RWPE1 (cell line): Measurements from ENCODE around the gene ZNF133.
A peak's percentile ranks its signal among the peaks of the same experiment; 100 is the strongest.
"Not testable (repeated sequence)": the region's sequence is repeated elsewhere in the genome, so short reads cannot be mapped to it uniquely, and the experiment has no call there.

Experiments
- CTCF ChIA-PET: fragments of 350-600 bp; sonication (Branson Sonifier 250); formaldehyde crosslinking; extraction: SDS; loops from one replicate; lab custom pipeline; 2021; lab: Yijun Ruan, JAX
- POLR2A ChIA-PET: fragments of 400-600 bp; formaldehyde crosslinking; extraction: SDS; loops from one replicate; lab custom pipeline; 2020; ENCODE audit warnings: antibody characterized with exemption; ENCODE audit not compliant: low non-redundant PET; lab: Yijun Ruan, JAX
- DNase-seq: peaks from one replicate; pipeline ENCODE4 v3.0.0; 2012; ENCODE audit warnings: low spot score
- H3K27ac ChIP-seq: fragments of 450-650 bp; 2 replicates; pipeline ENCODE4 v1.5.1; 2017
- TF ChIP-seq, protein P1 (sequence below): fragments of 450-650 bp; conservative IDR thresholded peaks from 2 replicates; pipeline ENCODE4 v1.5.1; 2017; ENCODE audit warnings: low read depth, mild to moderate bottlenecking

Gene ZNF133

DNA sequence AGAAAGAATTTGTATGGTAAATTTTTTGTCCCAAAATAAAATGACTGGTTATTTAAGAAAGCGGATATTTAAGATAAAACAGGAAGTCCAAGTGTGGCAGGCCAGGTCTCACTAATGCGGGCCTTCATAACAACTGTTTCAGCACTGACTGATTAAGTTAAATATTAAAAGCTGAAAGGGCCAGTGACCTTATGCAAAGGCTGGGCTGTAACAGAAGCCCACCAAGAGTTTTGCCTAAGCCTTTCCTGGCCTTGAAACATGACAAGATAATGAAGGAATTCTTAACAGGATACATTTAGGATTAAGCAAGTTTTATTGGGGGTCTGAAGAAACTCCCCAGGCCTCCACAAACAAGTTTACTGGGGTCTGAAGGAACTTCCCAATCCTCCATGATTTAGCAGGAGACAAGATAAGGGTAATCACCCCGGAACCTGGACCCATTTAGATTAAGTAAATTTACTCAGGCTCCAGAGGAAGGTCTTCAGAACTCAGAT is 36.3 kb downstream of the ZNF133 start:
- TF ChIP-seq, protein P1, sequence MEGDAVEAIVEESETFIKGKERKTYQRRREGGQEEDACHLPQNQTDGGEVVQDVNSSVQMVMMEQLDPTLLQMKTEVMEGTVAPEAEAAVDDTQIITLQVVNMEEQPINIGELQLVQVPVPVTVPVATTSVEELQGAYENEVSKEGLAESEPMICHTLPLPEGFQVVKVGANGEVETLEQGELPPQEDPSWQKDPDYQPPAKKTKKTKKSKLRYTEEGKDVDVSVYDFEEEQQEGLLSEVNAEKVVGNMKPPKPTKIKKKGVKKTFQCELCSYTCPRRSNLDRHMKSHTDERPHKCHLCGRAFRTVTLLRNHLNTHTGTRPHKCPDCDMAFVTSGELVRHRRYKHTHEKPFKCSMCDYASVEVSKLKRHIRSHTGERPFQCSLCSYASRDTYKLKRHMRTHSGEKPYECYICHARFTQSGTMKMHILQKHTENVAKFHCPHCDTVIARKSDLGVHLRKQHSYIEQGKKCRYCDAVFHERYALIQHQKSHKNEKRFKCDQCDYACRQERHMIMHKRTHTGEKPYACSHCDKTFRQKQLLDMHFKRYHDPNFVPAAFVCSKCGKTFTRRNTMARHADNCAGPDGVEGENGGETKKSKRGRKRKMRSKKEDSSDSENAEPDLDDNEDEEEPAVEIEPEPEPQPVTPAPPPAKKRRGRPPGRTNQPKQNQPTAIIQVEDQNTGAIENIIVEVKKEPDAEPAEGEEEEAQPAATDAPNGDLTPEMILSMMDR: no peak
- ChIA-PET CTCF (no interaction called here), POLR2A (no interaction called here)
- DNase-seq: no peak
- no peak overlapping the region for H3K27ac ChIP-seq

DNA sequence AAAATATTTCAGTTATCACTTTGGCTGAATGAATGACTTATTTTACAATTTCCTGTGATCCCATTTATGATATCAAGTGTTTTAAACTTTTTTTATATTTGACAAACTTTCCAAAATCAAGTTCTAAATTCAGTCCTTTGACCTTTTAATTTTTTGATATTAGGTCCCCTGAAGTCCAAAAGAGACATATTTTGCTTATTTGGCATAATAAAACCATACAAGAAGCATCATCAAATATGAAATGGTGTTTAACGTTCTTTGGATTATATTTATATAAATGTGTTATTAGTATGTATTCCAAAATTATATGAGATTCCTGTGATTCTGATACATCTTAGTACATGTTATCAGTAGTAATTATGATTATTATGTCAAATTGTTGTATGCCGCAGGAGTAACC is 38.7 kb downstream of the ZNF133 start:
- ChIA-PET CTCF (no interaction called here), POLR2A (no interaction called here)
- no peak for DNase-seq
- TF ChIP-seq, protein P1: no peak
- H3K27ac ChIP-seq: no peak overlapping the region

DNA sequence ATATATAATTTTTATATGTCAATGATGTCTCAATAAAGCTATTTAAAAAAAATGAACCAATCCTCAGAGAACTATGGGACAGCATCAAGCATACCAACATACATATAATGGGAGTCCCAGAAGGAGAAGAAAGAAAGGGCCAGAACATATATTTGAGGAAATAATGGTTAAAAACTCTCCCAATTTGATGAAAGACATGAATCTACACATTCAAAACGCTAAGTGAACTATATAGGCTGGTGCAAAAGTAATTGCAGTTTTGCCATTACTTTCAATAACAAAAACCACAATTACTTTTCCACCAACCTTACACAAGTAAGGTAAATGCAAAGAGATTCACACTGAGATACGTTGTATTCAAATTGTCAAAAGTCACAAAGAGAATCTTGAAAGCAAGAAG is 43.4 kb downstream of the ZNF133 start:
- ChIA-PET POLR2A (no interaction called here), CTCF (no interaction called here)
- DNase-seq: no peak
- TF ChIP-seq, protein P1: no peak
- H3K27ac ChIP-seq: no peak overlapping the region

DNA sequence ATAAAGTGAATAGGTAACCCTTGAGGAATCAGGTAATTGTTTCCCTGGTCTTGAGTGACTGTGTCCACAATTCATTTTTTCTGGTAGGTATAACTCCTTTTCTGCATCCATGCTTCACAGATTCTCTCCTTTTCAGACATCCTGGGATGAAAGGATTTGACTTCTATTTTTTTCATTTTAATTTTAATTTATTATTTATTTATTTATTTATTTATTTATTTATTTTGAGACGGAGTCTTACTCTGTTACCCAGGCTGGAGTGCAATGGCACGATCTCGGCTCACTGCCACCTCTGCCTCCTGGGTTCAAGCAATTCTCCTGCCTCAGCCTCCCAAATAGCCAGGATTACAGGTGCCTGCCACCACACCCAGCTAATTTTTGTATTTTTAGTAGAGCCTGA is 61.4 kb downstream of the ZNF133 start:
- CTCF ChIA-PET, DNase-seq, POLR2A ChIA-PET, H3K27ac ChIP-seq: not testable (repeated sequence)

DNA sequence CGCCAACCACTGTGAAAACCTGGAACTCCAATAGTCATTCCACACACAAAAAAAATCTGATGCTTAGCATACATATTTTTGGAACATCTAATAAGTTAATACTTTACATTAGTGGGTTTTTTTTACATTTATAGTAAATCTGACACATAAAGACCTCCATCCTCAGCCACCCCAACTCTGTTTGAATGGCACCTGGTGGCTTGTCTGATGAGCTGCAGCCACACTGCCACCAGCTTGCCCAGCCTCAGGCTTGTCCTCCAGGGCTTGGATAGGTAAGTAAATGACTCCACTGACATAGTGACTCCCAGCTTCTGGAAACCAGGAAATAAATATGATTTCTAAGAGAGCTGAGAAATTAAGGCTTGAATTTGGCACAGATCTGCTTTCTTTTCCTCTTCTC is 71.5 kb downstream of the ZNF133 start:
- CTCF ChIA-PET: interaction anchor here (0.6 kb wide), 1 partner anchor 19 kb away, joined by 5 read pairs; no protein-coding TSS in a partner anchor
- DNase-seq: no peak

DNA sequence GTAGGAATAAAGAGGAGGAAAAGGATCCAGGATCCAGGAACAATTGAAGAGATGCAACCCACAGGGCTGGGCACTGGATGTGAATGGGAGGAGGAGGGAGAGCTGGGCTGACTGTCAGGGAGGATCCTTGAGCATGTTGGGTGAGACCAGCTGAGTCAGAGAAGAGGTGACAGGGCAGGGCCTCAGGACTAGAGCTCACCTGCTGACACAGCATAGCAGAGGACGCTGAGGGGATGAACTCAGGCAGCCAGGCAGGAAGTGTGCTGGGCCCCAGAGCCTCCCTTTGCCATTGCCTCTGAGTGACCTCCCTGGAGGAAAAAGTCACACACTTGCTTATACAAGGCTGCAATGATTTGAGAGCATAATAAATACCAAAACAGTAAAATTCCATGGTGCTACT is 72.3 kb downstream of the ZNF133 start:
- ChIA-PET POLR2A (interaction anchor here (0.6 kb wide), 1 partner anchor 147 kb away, joined by 4 read pairs; the partner anchor contains the start of gene SEC23B), CTCF (interaction anchor here (1.2 kb wide), 1 partner anchor 30 kb away, joined by 3 read pairs; no protein-coding TSS in a partner anchor)
- H3K27ac ChIP-seq: no peak overlapping the region
- peak; percentile 8 for DNase-seq
- TF ChIP-seq, protein P1: no peak

More for the DNA sequence above, 71.5 kb downstream of the ZNF133 start:
- POLR2A ChIA-PET: no interaction called here
- TF ChIP-seq, protein P1: no peak
- no peak overlapping the region for H3K27ac ChIP-seq

DNA sequence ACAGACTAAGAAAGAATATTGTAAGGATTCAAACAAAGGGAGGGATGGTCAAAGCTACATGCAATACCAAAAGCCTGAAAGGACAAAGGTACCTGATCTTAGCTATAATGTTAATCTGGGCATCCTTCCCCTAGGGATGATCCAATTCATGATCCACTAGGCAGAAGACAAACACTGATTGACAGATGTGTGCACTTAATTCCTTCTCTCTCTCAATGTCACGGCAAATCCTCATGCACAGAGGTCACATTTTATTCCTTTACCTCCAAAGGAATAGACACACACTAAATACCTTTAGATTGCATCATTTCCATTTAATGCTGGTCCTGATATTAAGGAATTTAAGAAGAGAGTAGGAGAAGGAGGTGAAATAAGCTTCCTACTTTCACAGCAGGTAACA is 73.4 kb downstream of the ZNF133 start:
- no peak overlapping the region for H3K27ac ChIP-seq
- DNase-seq: no peak
- POLR2A ChIA-PET: no interaction called here
- TF ChIP-seq, protein P1: no peak
- CTCF ChIA-PET: interaction anchor here (1.2 kb wide), 1 partner anchor 29 kb away, joined by 3 read pairs; no protein-coding TSS in a partner anchor
